Measurements from ENCODE around the gene IL4I1. TPM values are rescaled to one million over a fixed set of nuclear protein-coding genes. Genes with fewer than 3 reads are reported as not detected.

Gene IL4I1
- total RNA-seq, 1 experiment from 2014 or later = 1.5 TPM

GRCh38 chr19:49887665-49888509, 8.8 kb downstream of the IL4I1 start:
- no peak for DNase-seq (ENCODE audit: low read depth, low spot score)
- Histone ChIP-seq H3K4me1 (ENCODE audit: control insufficient read depth, insufficient read depth, low read length) (no peaks in the 10 kb centered on the region), H3K4me3 (ENCODE audit: low read depth in 2 of 2, low read length in 2 of 2) (no peak overlapping the region), H3K9me3 (ENCODE audit: control insufficient read depth, insufficient read depth, low read depth, low read length) (no peaks in the 10 kb centered on the region), H3K27me3 (ENCODE audit: control insufficient read depth, insufficient read depth, low read length) (no peaks in the 10 kb centered on the region), H3K36me3 (ENCODE audit: control insufficient read depth, insufficient read depth, low read length) (no peaks in the 10 kb centered on the region), H3K27ac (ENCODE audit: low read length) (no peak overlapping the region)
- no peak for TF ChIP-seq POLR2AphosphoS5 (IDR thresholded peaks at IDR 0.05; ENCODE audit: low read depth, low read length)
- no peak for TF ChIP-seq CTCF (IDR thresholded peaks at IDR 0.05)
- TF ChIP-seq SIN3A (IDR thresholded peaks at IDR 0.05; ENCODE audit: borderline replicate concordance, insufficient read depth, low read depth, low read length) = no peak
- intact Hi-C loops (cut with micrococcal nuclease; ENCODE audit: unreplicated experiment) = no loop called here
- ATAC-seq = no peak
- in situ Hi-C loops (cut with HindIII; ENCODE audit: low pct_unique_long_range_greater_than_20kb, low sequenced_read_pairs) = no loop called here
- CTCF ChIA-PET = no interaction called here
- POLR2A ChIA-PET = interaction anchor here (0.6 kb wide), 1 partner anchor 10 kb away, joined by 4 read pairs; no protein-coding TSS in a partner anchor
- no TSS peak for BruUV-seq (replicated peaks)

GRCh38 chr19:49887037-49887664, 9.5 kb downstream of the IL4I1 start:
- ChIA-PET CTCF (no interaction called here), POLR2A (no interaction called here)
- no peaks in the 10 kb centered on the region for H3K27me3 ChIP-seq (ENCODE audit: control insufficient read depth, insufficient read depth, low read length)
- no TSS peak for BruUV-seq (replicated peaks)
- no peak overlapping the region for H3K4me3 ChIP-seq (ENCODE audit: low read depth in 2 of 2, low read length in 2 of 2)
- H3K27ac ChIP-seq (ENCODE audit: low read length) = no peak overlapping the region
- DNase-seq (ENCODE audit: low read depth, low spot score) (no peak), ATAC-seq (no peak)
- in situ Hi-C loops (cut with HindIII; ENCODE audit: low pct_unique_long_range_greater_than_20kb, low sequenced_read_pairs) (no loop called here), intact Hi-C loops (cut with micrococcal nuclease; ENCODE audit: unreplicated experiment) (no loop called here)
- H3K36me3 ChIP-seq (ENCODE audit: control insufficient read depth, insufficient read depth, low read length) = no peaks in the 10 kb centered on the region
- TF ChIP-seq TCF7L2 (IDR thresholded peaks at IDR 0.05; ENCODE audit: low read depth, low read length) = no peak
- no peak for TF ChIP-seq SIN3A (IDR thresholded peaks at IDR 0.05; ENCODE audit: borderline replicate concordance, insufficient read depth, low read depth, low read length)
- no peak for TF ChIP-seq REST (IDR thresholded peaks at IDR 0.05; ENCODE audit: insufficient read depth in 1 of 2, low read depth in 2 of 2, low read length in 1 of 2)
- TF ChIP-seq CTCF (IDR thresholded peaks at IDR 0.05) = no peak
- no peak for TF ChIP-seq POLR2AphosphoS5 (IDR thresholded peaks at IDR 0.05; ENCODE audit: low read depth, low read length)
- no peaks in the 10 kb centered on the region for H3K9me3 ChIP-seq (ENCODE audit: control insufficient read depth, insufficient read depth, low read depth, low read length)
- no peaks in the 10 kb centered on the region for H3K4me1 ChIP-seq (ENCODE audit: control insufficient read depth, insufficient read depth, low read length)

All from Panc1 (cell line).